T-helper 2 cell treated with Interferon-gamma antibody and Interleukin-4, amounts not matched to agents 100 ng/mL and 5 ng/mL, for 36 hours (primary cell): ENCODE results near the gene BICD2. TPM values are rescaled to one million over a fixed set of nuclear protein-coding genes. Genes with fewer than 3 reads are reported as not detected.

ENCODE experiments used
- intact Hi-C: fragments of 100-400 bp; cut with micrococcal nuclease; formaldehyde crosslinking; loops from one replicate; pipeline ENCODE4 v1.15.1; 2023
- total RNA-seq: library from RNA; stranded (reverse); gene quantifications from 2 replicates; pipeline ENCODE4 v1.2.3, GENCODE V29; 2022

Gene BICD2
- total RNA-seq, 1 donor from 2014 or later = 27.4 TPM

- intact Hi-C loops = loop anchor here (2.0 kb wide), 1 partner anchor 35 kb away; no protein-coding TSS in a partner anchor
Measured at GRCh38 chr9:92671323-92671722, 93.3 kb downstream of the BICD2 start.

- intact Hi-C loops = loop anchor here (1.0 to 2.0 kb wide), 7 partner anchors 37 to 555 kb away; partner anchors contain the start of genes CARD19, CENPP, IARS1 and NOL8
Measured at GRCh38 chr9:92669890-92670708, 94.5 kb downstream of the BICD2 start, which contains the start of gene IPPK. Gene IPPK, minus strand, starts transcription at chr9:92670131. Its CDS starts 143 bp downstream, at chr9:92669988.

- intact Hi-C loops = no loop called here
Measured at GRCh38 chr9:92669527-92669889, 95.1 kb downstream of the BICD2 start.

GRCh38 chr9:92668746-92669526 is 95.7 kb downstream of the BICD2 start:
- intact Hi-C loops = no loop called here

- intact Hi-C loops = no loop called here
Measured at GRCh38 chr9:92666912-92667532, 97.6 kb downstream of the BICD2 start.

GRCh38 chr9:92666236-92666635 is 98.4 kb downstream of the BICD2 start:
- intact Hi-C loops = no loop called here

GRCh38 chr9:92665836-92666235 is 98.8 kb downstream of the BICD2 start:
- intact Hi-C loops = no loop called here

- intact Hi-C loops = no loop called here
Measured at GRCh38 chr9:92664394-92665152, 100.1 kb downstream of the BICD2 start.

- intact Hi-C loops = no loop called here
Measured at GRCh38 chr9:92663951-92664350, 100.7 kb downstream of the BICD2 start.

GRCh38 chr9:92663126-92663525 is 101.5 kb downstream of the BICD2 start:
- intact Hi-C loops = no loop called here

- intact Hi-C loops = no loop called here
Measured at GRCh38 chr9:92661743-92662142, 102.9 kb downstream of the BICD2 start.

Other genes starting within 250 kb of the BICD2 start
- not detected in 2 replicates for gene ECM2, start 228.8 kb downstream of the BICD2 start, total RNA-seq
- gene IPPK, start 94.7 kb downstream of the BICD2 start, total RNA-seq = 9.0 and 11.0 TPM in 2 replicates
- gene ZNF484, start 113.2 kb upstream of the BICD2 start, total RNA-seq = 11.4 and 11.5 TPM in 2 replicates
- 106 and 109 TPM in 2 replicates for gene FGD3, start 182.7 kb upstream of the BICD2 start, total RNA-seq